Activated CD8-positive, alpha-beta T cell treated with anti-CD3 and anti-CD28 coated beads, Interleukin-2, amount 10 ng/mL, durations not matched to agents 7 days and 5 days (primary cell): ENCODE data around the gene ANKDD1B. TPM values are rescaled to one million over a fixed set of nuclear protein-coding genes. Genes with fewer than 3 reads are reported as not detected.

Experiments used
- ATAC-seq: fragments of 150-1000 bp; cut with Tn5 transposase; one replicate; pipeline ENCODE4 v1.10.0; 2021; ENCODE audit warnings: moderate library complexity
- CTCF ChIA-PET: fragments of 350-600 bp; sonication (Branson Sonifier 250); formaldehyde crosslinking; loops from one replicate; lab custom pipeline; 2021; ENCODE audit warnings: antibody characterized with exemption; lab: Charles Lee
- POLR2A ChIA-PET: fragments of 350-600 bp; sonication (Branson Sonifier 250); formaldehyde crosslinking; loops from one replicate; lab custom pipeline; 2021; ENCODE audit warnings: antibody characterized with exemption; lab: Charles Lee
- DNase-seq: peaks from one replicate; pipeline ENCODE4 v3.0.0-alpha.2; 2020
- H3K27ac Mint-ChIP-seq: one replicate; pipeline ENCODE4 v1.8.0; 2021; ENCODE audit warnings: mild to moderate bottlenecking, mixed read lengths
- H3K27me3 Mint-ChIP-seq: one replicate; pipeline ENCODE4 v1.8.0; 2021; ENCODE audit warnings: low read depth, mixed read lengths
- H3K36me3 Mint-ChIP-seq: one replicate; pipeline ENCODE4 v1.8.0; 2021; ENCODE audit warnings: low read depth, mixed read lengths
- H3K4me1 Mint-ChIP-seq: one replicate; pipeline ENCODE4 v1.8.0; 2021; ENCODE audit warnings: low read depth, mixed read lengths
- H3K4me3 Mint-ChIP-seq: one replicate; pipeline ENCODE4 v1.8.0; 2021; ENCODE audit warnings: mild to moderate bottlenecking, mixed read lengths
- H3K9me3 Mint-ChIP-seq: one replicate; pipeline ENCODE4 v1.8.0; 2022; ENCODE audit warnings: mixed read lengths; ENCODE audit not compliant: insufficient read depth
- total RNA-seq, 2 experiments: library from RNA; stranded (reverse); gene quantifications; one replicate each; pipeline ENCODE4 v1.2.3, GENCODE V29; 2021

ANKDD1B gene
- total RNA-seq, 2 experiments from 2014 or later: 0.18 to 0.32 TPM

DNA sequence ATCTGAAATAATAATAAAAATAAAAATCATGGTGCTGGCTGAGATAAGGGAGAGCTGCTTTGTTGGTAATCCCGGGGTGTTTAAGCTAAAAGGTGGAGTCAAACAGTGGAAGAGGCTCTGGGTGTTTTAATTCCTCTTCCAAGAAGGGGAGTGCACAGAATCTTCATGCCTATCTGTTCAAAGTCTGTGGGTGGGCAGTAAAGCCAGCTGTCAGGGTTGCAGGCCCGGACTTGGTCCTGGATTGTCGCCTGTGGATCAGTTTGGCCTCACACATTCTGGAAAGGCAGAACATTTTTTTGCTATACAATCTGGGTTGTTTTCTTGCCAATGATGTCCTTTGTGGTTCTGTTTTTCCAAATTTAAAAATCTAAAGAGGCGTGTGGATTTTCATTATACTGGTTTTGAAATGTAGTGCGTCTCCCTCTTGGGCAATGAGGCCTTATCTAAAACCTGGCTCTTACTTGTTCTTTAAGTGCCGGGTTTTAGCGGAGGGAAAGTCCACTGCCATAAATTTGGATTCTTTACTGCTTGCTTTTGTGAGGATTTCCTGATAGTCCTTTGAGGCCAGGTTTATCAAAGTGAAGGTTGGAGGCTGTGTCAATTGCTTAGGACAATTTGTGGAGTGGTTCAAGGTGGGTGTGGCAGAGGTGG, 5.8 kb downstream of the ANKDD1B start:
- no peak overlapping the region for H3K27ac Mint-ChIP-seq
- no peak for DNase-seq
- ChIA-PET CTCF (interaction anchor here (0.6 kb wide), 1 partner anchor 148 kb away, joined by 3 read pairs; no protein-coding TSS in a partner anchor), POLR2A (no interaction called here)
- no peak for ATAC-seq
- peaks cover 10% of the 10 kb centered on the region for H3K27me3 Mint-ChIP-seq
- no peaks in the 10 kb centered on the region for H3K36me3 Mint-ChIP-seq
- H3K4me1 Mint-ChIP-seq: no peaks in the 10 kb centered on the region
- H3K4me3 Mint-ChIP-seq: no peak overlapping the region
- no peaks in the 10 kb centered on the region for H3K9me3 Mint-ChIP-seq

DNA sequence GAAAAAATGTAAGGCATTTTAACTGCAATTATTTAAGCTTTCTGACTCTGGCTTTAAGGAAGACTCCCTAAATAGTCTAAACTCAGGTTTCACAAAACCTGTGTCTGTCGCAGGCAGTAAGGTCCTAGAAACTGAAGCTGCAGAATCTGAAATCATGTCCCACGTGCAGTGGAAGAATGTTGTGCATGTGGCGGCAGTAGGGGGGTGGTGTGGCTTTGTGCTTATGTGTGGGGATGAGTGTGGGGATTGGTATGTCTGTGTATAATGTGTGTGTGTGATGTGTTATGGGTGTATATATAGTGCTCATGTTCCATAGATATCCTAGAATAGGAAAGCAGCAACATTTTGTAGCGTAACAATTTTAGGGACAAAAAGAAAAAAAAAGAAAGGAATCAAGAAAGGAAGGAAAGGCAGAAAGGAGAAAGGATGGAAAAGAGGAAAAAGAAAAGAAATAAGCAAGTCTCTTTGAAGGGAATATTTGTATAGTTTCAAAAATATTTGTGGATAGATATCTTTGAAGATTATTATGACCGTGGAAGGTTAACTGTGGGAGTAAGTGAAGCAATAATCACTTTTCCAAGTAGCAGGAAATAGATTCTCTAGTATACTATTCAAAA, 6.6 kb downstream of the ANKDD1B start:
- ATAC-seq (no peak), DNase-seq (no peak)
- H3K4me3 Mint-ChIP-seq: no peak overlapping the region
- ChIA-PET CTCF (no interaction called here), POLR2A (no interaction called here)
- no peaks in the 10 kb centered on the region for H3K4me1 Mint-ChIP-seq
- peaks cover 4% of the 10 kb centered on the region for H3K27me3 Mint-ChIP-seq
- H3K36me3 Mint-ChIP-seq: no peaks in the 10 kb centered on the region
- H3K9me3 Mint-ChIP-seq: no peaks in the 10 kb centered on the region
- no peak overlapping the region for H3K27ac Mint-ChIP-seq

DNA sequence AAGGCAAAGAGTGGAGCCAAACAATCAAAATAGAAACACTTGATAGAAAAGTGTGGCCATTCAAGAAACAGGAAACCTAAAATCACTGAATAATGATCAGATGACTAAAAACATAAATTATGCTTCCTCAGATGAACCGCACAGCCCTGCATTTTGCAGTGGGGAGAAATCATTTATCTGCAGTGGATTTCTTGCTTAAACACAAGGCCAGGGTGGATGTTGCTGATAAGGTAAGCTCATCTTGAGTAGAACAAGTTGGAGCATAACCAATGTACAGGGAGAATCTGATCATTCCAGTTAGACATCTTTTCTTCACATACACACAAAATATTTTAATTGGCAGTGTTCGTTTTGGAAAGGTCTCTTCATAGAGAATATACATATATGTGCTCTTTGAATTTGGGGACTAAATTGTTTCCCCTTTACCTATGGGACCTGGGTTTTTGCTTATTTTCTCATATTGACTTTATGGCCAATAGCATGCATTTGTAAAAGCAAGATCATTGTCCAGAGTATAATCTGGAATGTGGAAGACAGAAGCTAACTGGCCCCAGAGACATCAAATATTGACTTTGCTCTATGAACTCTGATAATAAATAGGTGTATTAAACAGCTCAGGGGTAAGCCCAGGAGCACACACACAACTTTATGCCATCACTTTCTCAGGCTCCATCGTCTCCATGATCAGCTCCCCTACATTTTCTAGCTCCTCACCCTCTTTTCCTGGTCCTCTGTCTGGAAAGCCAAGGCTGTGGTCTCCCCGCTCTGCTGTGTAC, 9.1 kb downstream of the ANKDD1B start:
- ChIA-PET POLR2A (no interaction called here), CTCF (interaction anchor here (1.0 kb wide), 1 partner anchor 61 kb away, joined by 3 read pairs; no protein-coding TSS in a partner anchor)
- Mint-ChIP-seq H3K9me3 (no peaks in the 10 kb centered on the region), H3K27me3 (no peaks in the 10 kb centered on the region), H3K36me3 (no peaks in the 10 kb centered on the region), H3K4me1 (no peaks in the 10 kb centered on the region), H3K27ac (no peak overlapping the region), H3K4me3 (no peak overlapping the region)
- DNase-seq (no peak), ATAC-seq (no peak)

DNA sequence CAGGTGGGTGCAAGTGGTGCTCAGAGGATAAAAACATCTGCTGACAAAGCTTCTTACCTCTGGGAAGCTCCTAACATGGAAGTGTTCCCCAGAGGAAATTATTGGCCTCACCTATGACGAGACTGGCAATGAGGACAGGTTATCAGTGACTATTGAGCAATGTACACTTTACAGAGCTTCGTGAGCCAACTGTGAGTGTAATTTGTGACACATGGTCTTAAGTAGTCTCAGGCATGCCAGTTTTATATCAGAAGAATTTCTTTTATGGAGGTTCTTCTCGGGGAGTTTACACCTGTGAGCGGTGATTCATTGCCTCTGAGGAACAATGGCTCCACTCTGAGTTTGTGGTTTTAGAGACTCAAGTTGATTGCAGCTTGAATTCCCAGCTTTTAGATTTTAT, 11.3 kb downstream of the ANKDD1B start:
- ChIA-PET CTCF (no interaction called here), POLR2A (no interaction called here)
- H3K27ac Mint-ChIP-seq: no peak overlapping the region
- no peaks in the 10 kb centered on the region for H3K9me3 Mint-ChIP-seq
- H3K27me3 Mint-ChIP-seq: no peaks in the 10 kb centered on the region
- peaks cover 11% of the 10 kb centered on the region for H3K4me1 Mint-ChIP-seq
- no peak for ATAC-seq
- no peaks in the 10 kb centered on the region for H3K36me3 Mint-ChIP-seq
- H3K4me3 Mint-ChIP-seq: no peak overlapping the region
- DNase-seq: no peak

DNA sequence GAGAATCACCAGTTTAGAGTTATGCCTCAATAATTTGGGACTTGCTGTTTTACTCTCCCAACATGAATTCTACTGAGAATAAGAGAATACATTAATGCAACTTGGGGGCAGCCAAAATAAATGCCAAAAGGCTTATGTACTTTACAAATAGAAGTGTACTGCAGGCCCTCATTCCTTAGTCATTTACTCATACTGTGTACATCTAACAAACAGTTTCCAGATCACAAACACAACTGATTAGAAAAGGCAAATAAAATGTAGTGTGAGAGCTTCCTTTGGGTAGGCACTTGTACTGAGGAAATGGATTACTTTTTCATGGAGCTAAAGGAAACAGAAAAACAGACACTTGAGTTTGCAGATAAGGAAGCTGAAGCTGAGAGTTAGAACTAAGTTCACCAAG, 12.6 kb downstream of the ANKDD1B start:
- Mint-ChIP-seq H3K27ac (no peak overlapping the region), H3K9me3 (no peaks in the 10 kb centered on the region), H3K27me3 (no peaks in the 10 kb centered on the region), H3K4me1 (peaks cover 13% of the 10 kb centered on the region), H3K36me3 (no peaks in the 10 kb centered on the region), H3K4me3 (no peak overlapping the region)
- ChIA-PET POLR2A (no interaction called here), CTCF (no interaction called here)
- no peak for ATAC-seq
- DNase-seq: no peak

DNA sequence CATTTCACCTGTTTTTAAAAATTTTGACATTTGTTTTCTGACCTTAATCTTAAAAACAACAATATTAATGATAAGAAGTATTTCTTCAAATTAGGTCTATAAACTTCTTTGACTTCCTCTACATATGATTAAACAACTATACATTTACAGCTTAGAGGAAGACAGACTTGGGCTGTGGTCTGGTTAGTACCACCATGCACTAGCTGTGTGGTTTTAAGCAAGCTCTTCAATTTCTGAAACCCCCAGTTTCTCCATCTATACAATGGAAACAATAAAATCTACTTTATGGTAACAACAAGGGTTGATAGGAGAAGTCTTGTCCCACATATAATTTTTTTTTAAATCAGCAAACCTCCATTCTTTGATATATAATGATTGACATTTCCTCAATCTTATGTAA, 15.7 kb downstream of the ANKDD1B start:
- H3K9me3 Mint-ChIP-seq: no peaks in the 10 kb centered on the region
- peak overlapping the region; percentile 15 for H3K27ac Mint-ChIP-seq
- no peak overlapping the region for H3K4me3 Mint-ChIP-seq
- no peak for DNase-seq
- H3K36me3 Mint-ChIP-seq: no peaks in the 10 kb centered on the region
- peaks cover 13% of the 10 kb centered on the region for H3K4me1 Mint-ChIP-seq
- POLR2A ChIA-PET: no interaction called here
- H3K27me3 Mint-ChIP-seq: no peaks in the 10 kb centered on the region
- CTCF ChIA-PET: no interaction called here
- ATAC-seq: no peak

DNA sequence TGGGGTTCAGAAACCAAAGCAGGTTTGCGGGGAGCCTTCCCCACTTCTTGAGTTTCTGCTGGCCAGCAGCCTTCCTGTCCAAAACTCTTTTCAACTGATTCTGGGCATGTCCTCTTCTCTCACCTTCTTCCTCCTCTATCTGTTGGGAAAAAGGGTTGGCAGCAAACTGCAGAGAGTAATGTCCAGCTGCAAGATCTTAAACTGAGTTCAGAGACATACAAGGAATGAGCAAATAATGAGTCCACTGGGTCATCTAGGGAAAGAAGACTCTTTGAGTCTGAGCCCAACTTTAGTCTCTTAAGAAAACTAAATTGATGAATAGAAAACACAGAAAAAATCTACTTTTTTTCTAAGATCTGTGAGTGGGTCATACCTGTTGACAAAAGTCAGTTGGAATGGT, 16.5 kb downstream of the ANKDD1B start:
- H3K9me3 Mint-ChIP-seq: no peaks in the 10 kb centered on the region
- no peaks in the 10 kb centered on the region for H3K27me3 Mint-ChIP-seq
- no peak overlapping the region for H3K4me3 Mint-ChIP-seq
- ChIA-PET CTCF (no interaction called here), POLR2A (no interaction called here)
- no peak overlapping the region for H3K27ac Mint-ChIP-seq
- H3K4me1 Mint-ChIP-seq: peaks cover 13% of the 10 kb centered on the region
- H3K36me3 Mint-ChIP-seq: no peaks in the 10 kb centered on the region
- no peak for DNase-seq
- ATAC-seq: no peak

DNA sequence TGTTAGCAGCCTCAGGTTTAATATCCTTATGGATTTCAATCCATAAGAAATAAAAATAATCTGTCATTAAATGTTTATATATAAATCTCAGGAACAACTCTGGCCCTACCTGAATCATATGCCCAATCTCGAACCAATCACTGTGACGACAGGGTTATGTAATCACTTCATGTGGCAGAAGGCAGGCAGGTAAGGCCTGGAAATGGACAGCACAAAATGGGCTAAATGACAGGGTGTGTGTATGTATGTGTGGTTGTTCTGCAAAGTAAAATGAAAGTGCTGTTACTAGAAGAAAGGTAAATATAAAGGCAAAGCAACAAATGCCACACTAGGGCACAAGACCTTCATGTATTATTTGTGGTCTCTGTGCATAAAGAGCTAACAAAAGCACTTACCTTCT, 19.6 kb downstream of the ANKDD1B start:
- POLR2A ChIA-PET: no interaction called here
- Mint-ChIP-seq H3K36me3 (no peaks in the 10 kb centered on the region), H3K27ac (no peak overlapping the region), H3K9me3 (no peaks in the 10 kb centered on the region), H3K27me3 (no peaks in the 10 kb centered on the region), H3K4me3 (no peak overlapping the region), H3K4me1 (peaks cover 13% of the 10 kb centered on the region)
- ATAC-seq (no peak), DNase-seq (no peak)
- CTCF ChIA-PET: no interaction called here

DNA sequence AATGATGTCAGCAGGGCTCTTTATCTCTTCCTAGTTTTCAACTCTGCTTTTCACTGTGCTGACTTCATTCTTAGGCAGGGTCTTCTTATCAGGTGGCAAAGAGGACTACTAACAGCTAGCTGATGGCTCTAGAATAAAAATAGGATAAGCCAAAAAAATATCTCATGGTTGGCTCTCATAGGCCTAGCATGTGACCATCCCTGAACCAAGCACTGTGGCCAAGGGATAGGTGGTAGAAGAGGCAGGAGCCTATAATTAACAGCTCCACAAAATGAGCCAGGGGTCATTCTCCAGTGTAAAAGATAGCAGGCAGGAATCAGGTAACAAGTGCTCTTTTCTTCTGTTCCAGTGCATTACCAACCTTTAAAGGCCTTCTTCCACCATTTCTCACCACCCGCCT, 21.1 kb downstream of the ANKDD1B start:
- ChIA-PET CTCF (no interaction called here), POLR2A (no interaction called here)
- DNase-seq (no peak), ATAC-seq (no peak)
- Mint-ChIP-seq H3K27me3 (peaks cover 2% of the 10 kb centered on the region), H3K27ac (no peak overlapping the region), H3K36me3 (no peaks in the 10 kb centered on the region), H3K9me3 (no peaks in the 10 kb centered on the region), H3K4me1 (peaks cover 4% of the 10 kb centered on the region), H3K4me3 (no peak overlapping the region)

DNA sequence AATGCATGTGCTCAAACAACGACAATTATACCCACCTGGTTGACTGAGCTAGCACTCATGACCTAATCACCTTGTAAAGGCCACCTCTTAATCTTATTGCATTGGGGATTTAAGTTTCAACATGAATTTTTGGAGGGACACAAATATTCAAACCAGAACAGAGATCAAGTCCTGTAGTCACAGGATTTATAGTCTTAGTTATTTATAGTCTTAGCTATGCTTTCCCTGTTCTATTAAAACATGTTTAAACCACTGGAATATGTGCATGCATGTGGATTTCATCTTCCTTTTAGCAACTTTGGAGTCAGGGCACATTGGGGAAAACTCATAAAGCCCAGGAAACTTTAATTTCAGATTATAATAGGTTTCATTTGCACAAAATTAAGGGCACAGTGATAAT, 26.7 kb downstream of the ANKDD1B start:
- CTCF ChIA-PET: interaction anchor here (0.5 kb wide), 1 partner anchor 31 kb away, joined by 3 read pairs; no protein-coding TSS in a partner anchor
- H3K27ac Mint-ChIP-seq: no peak overlapping the region
- DNase-seq: no peak
- H3K27me3 Mint-ChIP-seq: peaks cover 2% of the 10 kb centered on the region
- POLR2A ChIA-PET: no interaction called here
- no peaks in the 10 kb centered on the region for H3K36me3 Mint-ChIP-seq
- H3K4me1 Mint-ChIP-seq: peaks cover 3% of the 10 kb centered on the region
- ATAC-seq: no peak
- no peak overlapping the region for H3K4me3 Mint-ChIP-seq
- H3K9me3 Mint-ChIP-seq: peaks cover 6% of the 10 kb centered on the region

DNA sequence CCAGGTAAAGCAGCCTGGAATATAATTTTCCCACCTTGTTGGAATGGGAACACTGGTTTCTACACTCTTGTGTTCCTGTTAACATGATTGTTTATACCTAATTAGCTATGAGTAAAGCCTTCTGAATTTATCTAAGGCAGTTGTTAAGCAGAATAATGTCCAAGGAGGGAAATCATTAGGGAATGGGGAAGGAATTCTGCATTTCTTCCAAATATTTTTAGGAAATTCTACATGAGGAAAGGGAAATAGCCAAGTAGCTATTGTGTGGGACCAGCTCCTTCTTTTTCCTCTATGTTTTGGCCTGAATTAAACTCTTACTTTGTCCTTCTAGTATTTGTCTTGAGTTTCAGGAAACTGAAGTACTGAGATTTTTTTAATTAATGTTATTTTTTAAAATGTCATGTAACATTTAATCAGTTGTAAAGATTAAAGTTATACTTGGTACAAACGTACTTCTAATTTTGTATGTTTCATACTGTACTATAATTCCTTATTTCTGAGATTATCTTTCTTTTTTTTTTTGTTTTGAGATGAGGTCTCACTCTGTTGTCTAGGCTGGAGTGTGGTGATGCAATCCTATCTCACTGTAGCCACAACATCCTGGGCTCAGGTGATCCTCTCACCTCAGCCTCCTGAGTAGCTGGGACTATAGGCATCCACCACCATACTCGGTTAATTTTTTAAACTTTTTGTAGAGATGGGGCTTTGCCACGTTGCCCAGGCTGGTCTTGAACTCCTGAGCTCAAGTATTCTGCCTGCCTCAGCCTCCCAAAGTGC, 28.5 kb downstream of the ANKDD1B start:
- Mint-ChIP-seq H3K9me3 (peaks cover 6% of the 10 kb centered on the region), H3K27ac (no peak overlapping the region), H3K27me3 (peaks cover 2% of the 10 kb centered on the region), H3K4me3 (no peak overlapping the region), H3K4me1 (peaks cover 3% of the 10 kb centered on the region), H3K36me3 (no peaks in the 10 kb centered on the region)
- POLR2A ChIA-PET: no interaction called here
- ATAC-seq (no peak), DNase-seq (no peak)
- CTCF ChIA-PET: no interaction called here
